Keratinocyte (primary cell): ENCODE measurements around the gene BTBD16.

Experiments
- CTCF ChIP-seq, 3 experiments: IDR thresholded peaks in 1 of 3; conservative IDR thresholded peaks in 1 of 3; optimal IDR thresholded peaks in 1 of 3; 2 replicates in 2 of 3; 3 replicates in 1 of 3; pipeline versions ENCODE3 to v1.5.1; 2011; ENCODE audit warnings: low read length in 3 of 3, mild to moderate bottlenecking in 3 of 3, moderate library complexity in 2 of 3, control low read depth in 1 of 3, inconsistent platforms in 1 of 3; ENCODE audit not compliant: insufficient read depth in 2 of 3; ENCODE audit errors: extremely low read depth in 1 of 3
- EZH2 ChIP-seq: IDR thresholded peaks from one replicate; pipeline ENCODE4 v1.6.1; 2012; ENCODE audit warnings: inconsistent platforms, mild to moderate bottlenecking, low read length, moderate library complexity

- TF ChIP-seq CTCF (optimal IDR thresholded peaks at IDR 0.05 in 1 of 3, IDR thresholded peaks at IDR 0.05 in 1 of 3, conservative IDR thresholded peaks at IDR 0.05 in 1 of 3; ENCODE audit: extremely low read depth in 1 of 3, insufficient read depth in 2 of 3, low read length in 3 of 3) = no peak
- no peak for TF ChIP-seq EZH2
Measured at GRCh38 chr10:122341141-122341810, 70.2 kb downstream of the BTBD16 start.
